Left ventricle myocardium superior (tissue), 1 donor: ENCODE data around the gene KBTBD7. TPM values are rescaled to one million over a fixed set of nuclear protein-coding genes. Genes with fewer than 3 reads are reported as not detected.
"Not testable (repeated sequence)": the region's sequence is repeated elsewhere in the genome, so short reads cannot be mapped to it uniquely, and the experiment has no call there.

Experiments used
- ATAC-seq: fragments of 200-7000 bp; cut with Tn5 transposase; one replicate; pipeline ENCODE4 v1.9.1; 2020; ENCODE audit warnings: mild to moderate bottlenecking, moderate library complexity
- DNase-seq: peaks from one replicate; pipeline ENCODE4 v3.0.0-alpha.2; 2020
- intact Hi-C: fragments of 100-400 bp; cut with micrococcal nuclease; formaldehyde crosslinking; loops from one replicate; pipeline ENCODE4 v1.11.0; 2022
- total RNA-seq: library from RNA; stranded (reverse); fragmentation: NEBNext Ultra II Directional; extraction: Animal tissue kit (Norgen Biotek cat#: 25700); gene quantifications from one replicate; pipeline ENCODE4 v1.2.1, GENCODE V29; 2021
- donor health status: DM: no; HTN: yes; CAD: no; lungs with severe emphysema.

KBTBD7 gene
- total RNA-seq, 1 donor from 2014 or later, result 6.8 TPM

DNA sequence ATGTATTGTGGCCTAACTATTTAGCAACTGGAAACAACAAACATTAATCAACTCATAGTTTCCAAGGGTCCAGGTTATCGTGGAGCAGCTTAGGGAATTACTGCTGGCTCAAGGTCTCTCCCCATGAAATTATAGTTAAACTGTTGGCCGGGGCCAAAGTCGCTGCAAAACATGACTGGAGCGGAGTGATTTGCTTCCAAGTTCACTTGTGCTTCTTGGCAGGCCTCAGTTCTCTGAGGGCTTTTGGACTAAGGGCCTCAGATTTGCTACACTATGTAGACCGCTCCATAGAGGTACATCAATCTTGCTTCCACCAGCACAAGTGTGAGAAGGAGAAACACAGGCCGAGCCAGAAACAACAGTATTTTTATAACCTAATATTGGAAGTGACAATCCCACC, 9.4 kb upstream of the KBTBD7 start:
- intact Hi-C loops, result no loop called here
- ATAC-seq, result no peak
- DNase-seq, result no peak

DNA sequence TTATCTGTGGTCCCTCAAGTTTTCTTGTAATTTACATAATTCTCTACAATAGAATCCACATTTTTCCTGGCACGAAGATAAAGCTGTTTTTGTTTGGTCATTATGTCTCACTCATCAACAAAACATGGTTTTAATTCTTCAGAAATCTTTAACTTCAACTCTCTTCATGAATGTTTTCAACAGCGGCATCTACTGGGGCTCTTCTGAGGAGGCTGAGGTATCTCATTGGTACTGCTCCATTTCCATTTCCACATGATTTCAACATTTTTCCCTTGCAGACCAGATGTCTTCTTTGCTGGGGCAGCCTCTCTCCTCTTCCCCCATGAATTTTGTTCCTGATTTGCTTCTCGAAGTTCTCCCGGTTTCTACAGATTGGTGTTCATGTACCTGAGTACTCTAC, 5.8 kb upstream of the KBTBD7 start:
- ATAC-seq, result no peak
- DNase-seq, result no peak

DNA sequence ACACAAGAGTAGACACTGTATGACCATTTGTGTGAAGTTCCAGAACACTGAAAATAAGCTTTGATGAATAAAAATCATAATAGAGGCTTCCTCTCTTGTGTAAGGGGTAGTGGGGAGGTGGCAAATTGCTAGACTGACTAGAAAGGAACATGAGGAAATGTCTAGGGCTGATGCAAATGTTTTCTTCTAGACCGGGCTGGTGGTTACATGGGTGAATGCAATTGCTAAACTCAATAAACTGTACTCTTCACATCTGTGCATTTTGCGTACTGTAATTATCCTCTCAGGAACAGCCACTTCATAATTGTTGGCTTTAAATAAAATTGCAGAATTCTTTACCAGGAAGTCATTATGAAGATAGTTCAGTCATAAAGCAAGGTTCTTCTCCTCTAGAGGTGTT, 5.2 kb upstream of the KBTBD7 start:
- no peak for DNase-seq
- intact Hi-C loops, result loop anchor here (5.0 kb wide), 1 partner anchor 67 kb away; the partner anchor contains the start of gene KBTBD6

More for the DNA sequence above, 5.8 kb upstream of the KBTBD7 start:
- intact Hi-C loops, result no loop called here

GRCh38 chr13:41199079-41199478, 4.7 kb upstream of the KBTBD7 start:
- intact Hi-C loops, result loop anchor here (5.0 kb wide), 1 partner anchor 67 kb away; the partner anchor contains the start of gene KBTBD6
- DNase-seq (no peak), ATAC-seq (no peak)

More for the DNA sequence above, 5.2 kb upstream of the KBTBD7 start:
- no peak for ATAC-seq

- ATAC-seq (no peak), DNase-seq (no peak)
- intact Hi-C loops, result loop anchor here (5.0 kb wide), 1 partner anchor 64 kb away; the partner anchor contains the start of gene KBTBD6
Observed at GRCh38 chr13:41196620-41197019, 2.3 kb upstream of the KBTBD7 start.

- DNase-seq (no peak), ATAC-seq (no peak)
- intact Hi-C loops, result loop anchor here (5.0 kb wide), 1 partner anchor 64 kb away; the partner anchor contains the start of gene KBTBD6
Observed at GRCh38 chr13:41196011-41196410, 1.6 kb upstream of the KBTBD7 start.

DNA sequence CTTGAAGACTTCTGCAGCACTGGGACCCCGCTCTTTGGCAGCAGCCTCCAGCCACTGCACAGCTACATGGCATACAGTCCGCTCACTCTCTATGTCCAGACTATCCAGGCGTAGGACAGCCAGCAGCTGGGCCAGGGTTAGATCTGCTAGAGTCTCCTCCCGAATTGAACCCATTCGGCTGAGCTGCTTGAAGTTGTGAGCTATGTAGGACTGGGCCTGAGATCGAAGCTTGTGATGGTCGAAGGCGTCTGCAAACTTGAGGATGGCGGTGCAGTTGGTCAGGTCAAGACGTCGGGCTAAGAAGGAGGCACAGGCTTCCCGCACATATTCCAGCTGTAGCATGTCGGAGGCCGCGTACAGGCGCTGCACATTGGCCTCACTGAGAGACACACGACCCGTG, 900 bp downstream of the KBTBD7 start:
- no peak for ATAC-seq
- no peak for DNase-seq
- intact Hi-C loops, result no loop called here

GRCh38 chr13:41188584-41188983, 5.8 kb downstream of the KBTBD7 start:
- intact Hi-C loops, result no loop called here
- ATAC-seq (no peak), DNase-seq (no peak)

- ATAC-seq, result no peak
- intact Hi-C loops, result no loop called here
- no peak for DNase-seq
Observed at GRCh38 chr13:41186481-41186880, 7.9 kb downstream of the KBTBD7 start.

DNA sequence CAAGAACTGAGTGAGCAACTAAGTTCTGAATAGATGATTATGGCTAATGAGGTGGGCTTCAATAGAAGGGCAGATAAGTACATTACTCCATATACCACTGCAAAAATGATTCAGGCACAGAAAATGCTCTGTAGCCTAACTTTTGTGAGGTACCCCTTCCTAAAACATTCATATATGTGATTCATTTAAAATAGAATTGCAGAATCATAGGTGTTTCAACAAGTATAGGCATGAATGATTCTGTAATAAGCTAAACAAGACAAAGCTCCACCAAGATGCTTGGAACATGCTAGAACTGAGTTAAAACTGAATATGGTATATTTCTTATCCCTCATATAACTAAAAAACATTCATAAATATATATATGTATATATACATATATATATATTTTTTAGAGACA, 12.1 kb downstream of the KBTBD7 start:
- intact Hi-C loops, result no loop called here
- DNase-seq, result no peak
- no peak for ATAC-seq

DNA sequence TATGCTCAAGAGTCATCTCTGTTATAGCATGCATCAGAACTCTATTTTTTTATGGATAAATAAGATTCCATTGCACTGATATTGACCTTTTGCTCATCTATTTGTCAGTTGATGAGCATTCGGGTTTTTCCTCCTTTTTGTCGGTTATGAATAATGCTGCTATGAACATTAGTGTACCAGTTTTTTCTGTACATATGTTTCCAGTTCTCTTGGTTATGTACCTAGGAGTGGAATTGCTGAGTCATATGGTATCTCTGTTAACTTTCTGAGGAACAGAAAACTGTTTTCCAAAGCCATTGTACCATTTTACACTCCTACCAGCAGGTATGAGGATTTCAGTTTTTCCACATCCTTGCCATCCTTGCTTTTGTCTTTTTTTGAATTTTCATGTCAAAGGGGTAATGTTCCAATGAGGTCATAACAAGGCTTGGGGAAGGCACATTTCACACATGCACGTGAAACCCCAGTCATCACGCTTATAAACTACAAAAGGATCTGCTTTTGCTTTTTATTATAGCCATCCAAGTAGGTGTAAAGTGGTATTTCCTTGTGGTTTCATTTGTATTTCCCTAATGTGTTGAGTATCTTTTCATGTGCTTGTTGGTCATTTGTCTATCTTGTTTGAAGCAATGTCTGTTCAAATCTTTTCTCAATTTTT, 14.6 kb downstream of the KBTBD7 start:
- DNase-seq, result no peak
- intact Hi-C loops, result no loop called here
- ATAC-seq, result no peak

DNA sequence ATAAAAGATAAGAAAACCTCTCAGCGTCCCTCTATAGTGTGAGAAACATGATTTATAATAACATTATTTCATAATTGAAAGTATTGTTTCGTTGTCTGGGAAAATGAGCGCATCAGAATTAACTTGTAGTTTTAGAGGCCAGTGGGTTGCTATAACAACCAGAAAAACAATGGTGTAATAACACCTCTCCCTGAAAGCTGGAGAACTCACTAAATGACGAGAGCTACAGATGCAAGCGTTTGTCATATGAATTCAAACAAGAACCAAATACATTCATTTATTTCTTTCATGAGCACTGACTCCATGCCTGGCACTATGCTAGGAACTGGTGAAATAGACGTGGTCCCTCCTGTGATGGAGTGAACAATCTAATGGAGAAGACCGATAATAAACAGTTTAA, 16.3 kb downstream of the KBTBD7 start:
- intact Hi-C loops, result no loop called here
- DNase-seq (no peak), ATAC-seq (no peak)

DNA sequence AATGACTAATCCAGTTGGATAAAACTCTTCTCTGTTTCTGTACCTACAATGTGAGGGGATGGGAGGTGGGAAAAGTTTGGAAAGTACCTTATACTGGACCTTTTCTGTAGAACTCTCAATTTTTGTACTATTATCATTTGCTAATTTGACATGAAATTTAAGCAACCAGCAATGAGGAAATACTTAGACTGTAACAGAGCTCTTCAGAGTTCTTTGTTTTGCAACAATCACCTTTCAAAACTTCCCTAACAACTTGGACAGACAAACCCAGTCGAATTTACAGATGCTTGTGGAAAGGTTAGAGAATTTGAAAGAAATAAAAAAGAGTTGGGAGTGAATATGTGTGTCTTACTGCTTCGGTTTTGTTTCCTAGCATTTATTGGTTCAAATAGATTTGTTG, 16.8 kb downstream of the KBTBD7 start:
- ATAC-seq, result no peak
- intact Hi-C loops, result no loop called here
- no peak for DNase-seq

DNA sequence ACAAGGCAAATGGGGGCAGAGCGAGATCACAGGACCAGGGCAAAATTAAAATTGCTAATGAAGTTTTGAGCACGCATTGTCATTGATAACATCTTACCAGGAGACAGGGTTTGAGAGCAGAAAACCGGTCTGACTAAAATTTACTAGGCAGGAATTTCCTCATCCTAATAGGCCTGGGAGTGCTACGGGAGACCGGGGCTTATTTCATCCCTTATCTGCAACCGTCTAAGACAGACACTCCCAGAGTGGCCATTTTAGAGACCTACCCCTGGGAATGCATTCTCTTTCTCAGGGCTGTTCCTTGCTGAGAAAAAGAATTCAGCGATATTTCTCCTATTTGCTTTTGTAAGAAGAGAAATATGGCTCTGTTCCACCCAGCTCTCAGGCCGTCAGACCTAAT, 18.8 kb downstream of the KBTBD7 start:
- DNase-seq, intact Hi-C loops: not testable (repeated sequence)

DNA sequence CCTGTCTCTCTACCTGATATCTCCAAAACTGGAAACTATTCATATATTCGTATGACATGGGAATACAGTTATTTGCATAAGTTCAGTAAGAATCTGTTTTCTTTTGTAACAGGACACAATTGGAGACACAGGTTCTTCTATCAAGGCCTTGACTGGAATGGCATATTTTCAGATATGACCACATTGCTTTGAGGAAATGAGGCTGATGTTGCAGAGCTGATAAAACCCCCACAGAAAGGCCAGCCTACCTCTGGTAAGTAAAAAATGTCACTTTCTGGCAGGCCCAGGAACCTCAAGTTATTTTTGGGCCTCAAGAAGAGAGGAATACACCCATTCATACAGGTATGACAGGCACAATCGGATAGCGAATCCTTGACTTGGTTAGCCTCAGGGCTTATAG, 32.2 kb downstream of the KBTBD7 start:
- ATAC-seq (no peak), DNase-seq (no peak)
- intact Hi-C loops, result no loop called here

More for the DNA sequence above, 18.8 kb downstream of the KBTBD7 start:
- ATAC-seq, result not testable (repeated sequence)

DNA sequence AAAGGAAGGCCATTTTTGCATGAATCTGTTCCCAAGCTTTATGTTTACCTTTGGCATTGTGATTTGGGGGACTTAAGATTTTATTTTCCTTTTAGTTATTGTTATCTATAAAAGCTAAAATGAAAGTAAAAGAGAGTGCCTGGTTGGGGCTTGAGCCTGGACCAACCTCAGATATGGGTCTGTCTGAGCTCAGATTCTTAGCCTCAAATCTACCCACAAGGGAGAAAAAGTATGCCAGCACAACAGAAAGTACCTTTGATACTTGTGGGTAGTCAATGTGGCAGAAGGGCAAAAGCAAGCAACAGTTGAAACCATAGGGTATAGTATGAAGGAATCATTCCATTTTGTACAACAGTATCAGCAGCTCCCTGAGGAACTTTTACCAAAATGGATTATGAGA, 35.2 kb downstream of the KBTBD7 start:
- DNase-seq (no peak), ATAC-seq (no peak)
- intact Hi-C loops, result no loop called here

- no peak for DNase-seq
- intact Hi-C loops, result no loop called here
- ATAC-seq, result no peak
Observed at GRCh38 chr13:41157048-41157717, 37.2 kb downstream of the KBTBD7 start.

GRCh38 chr13:41156620-41157019, 37.7 kb downstream of the KBTBD7 start:
- ATAC-seq (no peak), DNase-seq (no peak)
- intact Hi-C loops, result no loop called here

GRCh38 chr13:41154042-41154441, 40.3 kb downstream of the KBTBD7 start:
- DNase-seq (no peak), ATAC-seq (no peak)
- intact Hi-C loops, result no loop called here

DNA sequence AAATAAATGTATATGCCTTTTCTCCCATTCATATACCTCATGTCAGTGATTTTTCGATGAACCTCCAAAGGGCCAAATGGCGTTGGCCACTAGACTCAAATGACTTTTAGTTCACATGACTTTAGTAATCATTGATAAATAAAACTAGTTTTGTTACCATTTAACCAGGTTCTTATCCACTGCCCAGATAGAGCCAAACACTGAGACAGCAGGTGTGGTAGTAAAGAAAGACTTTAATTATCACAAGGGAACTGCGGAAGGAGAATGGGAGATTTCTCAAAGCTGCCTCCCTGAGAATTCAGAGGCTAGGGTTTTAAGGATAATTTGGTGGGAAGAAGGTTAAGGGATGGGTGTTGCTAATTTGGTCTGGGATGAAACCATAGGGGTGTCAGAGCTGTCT, 42.4 kb downstream of the KBTBD7 start:
- no peak for ATAC-seq
- intact Hi-C loops, result no loop called here

DNA sequence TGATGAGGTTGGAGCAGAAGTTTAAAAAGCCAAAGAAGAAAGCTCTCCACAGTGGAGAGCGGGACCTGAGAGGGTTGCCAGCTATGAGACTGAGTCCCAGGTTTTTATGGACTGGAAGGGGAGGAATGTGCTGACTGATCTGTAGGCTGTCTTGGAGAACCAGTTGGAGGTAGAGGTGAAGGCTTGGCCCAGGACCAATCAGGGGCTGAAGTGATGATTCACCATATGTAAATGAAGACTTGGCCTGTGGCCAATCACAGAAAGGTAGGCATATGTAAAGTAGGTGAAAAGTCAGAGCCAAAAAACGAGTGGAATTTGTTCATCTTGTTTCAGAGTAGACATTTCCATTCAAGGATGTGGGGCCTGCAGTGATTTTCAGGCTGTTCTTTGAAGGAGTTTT, 44.3 kb downstream of the KBTBD7 start:
- no peak for ATAC-seq
- intact Hi-C loops, result no loop called here
- no peak for DNase-seq

More for the DNA sequence above, 42.4 kb downstream of the KBTBD7 start:
- no peak for DNase-seq
